Uterus (tissue), 2 donors: ENCODE results near the gene GATA6.

Experiments
- POLR2A ChIP-seq, 2 donors: fragments of 450-650 bp; IDR thresholded peaks; one replicate each; pipeline ENCODE4 v1.6.1; 2016; ENCODE audit warnings: antibody characterized with exemption in 2 of 2, mild to moderate bottlenecking in 1 of 2, moderate library complexity in 1 of 2
- TF ChIP-seq, protein P1 (sequence below), 4 experiments: fragments of 200-600 bp in 2 of 4; fragments of 450-650 bp in 2 of 4; sonication (generic) in 2 of 4; IDR thresholded peaks; one replicate each; pipeline ENCODE4 v1.5.1; 2016 to 2019; ENCODE audit warnings: antibody characterized with exemption in 4 of 4, mild to moderate bottlenecking in 2 of 4, moderate library complexity in 1 of 4

DNA sequence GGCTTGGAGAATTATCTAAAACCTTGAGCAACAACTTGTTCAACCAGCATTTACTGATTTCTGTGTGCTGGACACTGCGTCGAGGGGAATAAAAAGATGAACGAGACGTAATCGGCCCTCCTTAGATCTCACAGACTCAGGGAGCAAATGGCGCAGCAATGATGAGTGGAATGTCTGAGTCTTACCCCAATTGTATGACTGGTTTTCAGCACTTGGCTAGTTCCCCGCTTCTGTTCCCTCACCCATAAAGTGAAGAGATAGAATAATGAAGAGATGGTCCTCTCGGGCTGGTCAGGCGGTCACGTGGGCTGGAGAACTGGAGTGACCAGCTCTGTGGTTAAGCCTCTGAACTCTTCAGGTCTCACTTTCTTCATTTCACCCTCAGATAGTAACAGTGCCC lies 17.3 kb upstream of the GATA6 start:
- TF ChIP-seq, protein P1, sequence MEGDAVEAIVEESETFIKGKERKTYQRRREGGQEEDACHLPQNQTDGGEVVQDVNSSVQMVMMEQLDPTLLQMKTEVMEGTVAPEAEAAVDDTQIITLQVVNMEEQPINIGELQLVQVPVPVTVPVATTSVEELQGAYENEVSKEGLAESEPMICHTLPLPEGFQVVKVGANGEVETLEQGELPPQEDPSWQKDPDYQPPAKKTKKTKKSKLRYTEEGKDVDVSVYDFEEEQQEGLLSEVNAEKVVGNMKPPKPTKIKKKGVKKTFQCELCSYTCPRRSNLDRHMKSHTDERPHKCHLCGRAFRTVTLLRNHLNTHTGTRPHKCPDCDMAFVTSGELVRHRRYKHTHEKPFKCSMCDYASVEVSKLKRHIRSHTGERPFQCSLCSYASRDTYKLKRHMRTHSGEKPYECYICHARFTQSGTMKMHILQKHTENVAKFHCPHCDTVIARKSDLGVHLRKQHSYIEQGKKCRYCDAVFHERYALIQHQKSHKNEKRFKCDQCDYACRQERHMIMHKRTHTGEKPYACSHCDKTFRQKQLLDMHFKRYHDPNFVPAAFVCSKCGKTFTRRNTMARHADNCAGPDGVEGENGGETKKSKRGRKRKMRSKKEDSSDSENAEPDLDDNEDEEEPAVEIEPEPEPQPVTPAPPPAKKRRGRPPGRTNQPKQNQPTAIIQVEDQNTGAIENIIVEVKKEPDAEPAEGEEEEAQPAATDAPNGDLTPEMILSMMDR (IDR thresholded peaks at IDR 0.05), result no peak
- no peak for TF ChIP-seq POLR2A (IDR thresholded peaks at IDR 0.05)
